ENCODE data around the gene NSMCE1.

NSMCE1 gene

GRCh38 chr16:27242398-27242797 lies 26.2 kb downstream of the NSMCE1 start:
- H3K4me3 ChIP-seq (ENCODE audit: low read depth, low read length) = no peak overlapping the region
- no peak for DNase-seq (ENCODE audit: low read depth)
- no peak for TF ChIP-seq CTCF (IDR thresholded peaks at IDR 0.05; ENCODE audit: control insufficient read depth, extremely low read depth, insufficient read depth)

GRCh38 chr16:27241658-27242057 lies 26.9 kb downstream of the NSMCE1 start:
- H3K4me3 ChIP-seq (ENCODE audit: low read depth, low read length) = no peak overlapping the region
- no peak for DNase-seq (ENCODE audit: low read depth)
- TF ChIP-seq CTCF (IDR thresholded peaks at IDR 0.05; ENCODE audit: control insufficient read depth, extremely low read depth, insufficient read depth) = no peak

GRCh38 chr16:27240948-27241531 lies 27.5 kb downstream of the NSMCE1 start:
- no peak for DNase-seq (ENCODE audit: low read depth)
- TF ChIP-seq CTCF (IDR thresholded peaks at IDR 0.05; ENCODE audit: control insufficient read depth, extremely low read depth, insufficient read depth) = no peak
- H3K4me3 ChIP-seq (ENCODE audit: low read depth, low read length) = no peak overlapping the region

- TF ChIP-seq CTCF (IDR thresholded peaks at IDR 0.05; ENCODE audit: control insufficient read depth, extremely low read depth, insufficient read depth) = no peak
- H3K4me3 ChIP-seq (ENCODE audit: low read depth, low read length) = no peak overlapping the region
- DNase-seq (ENCODE audit: low read depth) = no peak
Measured at GRCh38 chr16:27239906-27240655, 28.5 kb downstream of the NSMCE1 start.

DNA sequence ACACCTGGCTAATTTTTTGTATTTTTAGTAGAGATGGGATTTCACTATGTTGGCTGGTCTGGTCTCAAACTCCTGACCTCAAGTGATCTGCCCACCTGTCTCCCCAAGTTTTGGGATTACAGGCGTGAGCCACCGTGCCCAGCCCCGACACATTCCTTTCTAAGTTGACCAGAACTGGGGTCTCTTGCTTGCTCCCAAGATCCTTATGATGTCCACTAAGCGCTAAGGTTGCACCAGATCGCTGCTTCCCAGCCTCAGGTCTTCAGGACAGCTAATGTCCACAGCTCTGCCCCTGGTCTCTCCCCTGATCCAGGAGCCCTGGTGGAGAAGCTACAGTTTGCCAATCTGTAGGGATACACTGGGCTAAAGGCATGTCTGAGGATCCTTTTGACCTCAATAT lies 29.5 kb downstream of the NSMCE1 start:
- DNase-seq (ENCODE audit: low read depth) = no peak
- H3K4me3 ChIP-seq (ENCODE audit: low read depth, low read length) = no peak overlapping the region
- TF ChIP-seq CTCF (IDR thresholded peaks at IDR 0.05; ENCODE audit: control insufficient read depth, extremely low read depth, insufficient read depth) = no peak

- no peak for DNase-seq (ENCODE audit: low read depth)
- no peak for TF ChIP-seq CTCF (IDR thresholded peaks at IDR 0.05; ENCODE audit: control insufficient read depth, extremely low read depth, insufficient read depth)
- no peak overlapping the region for H3K4me3 ChIP-seq (ENCODE audit: low read depth, low read length)
Measured at GRCh38 chr16:27238591-27238990, 30.0 kb downstream of the NSMCE1 start.
